Gastroesophageal sphincter (tissue), 4 donors: ENCODE results near the gene MCTP1. TPM values are rescaled to one million over a fixed set of nuclear protein-coding genes. Genes with fewer than 3 reads are reported as not detected.

Source experiments
- ATAC-seq: fragments of 150-250 bp; one replicate; pipeline ENCODE4 v1.9.1; 2016; ENCODE audit warnings: mild to moderate bottlenecking, moderate library complexity
- H3K27ac ChIP-seq, 4 donors: fragments of 200-600 bp; sonication (generic) in 3 of 4; 1 replicate in 3 of 4; 2 replicates in 1 of 4; pipeline ENCODE4 v1.5.1; 2016 to 2019
- H3K27me3 ChIP-seq: fragments of 200-600 bp; sonication (generic); one replicate; pipeline ENCODE4 v1.5.1; 2019
- H3K36me3 ChIP-seq, 2 donors: fragments of 200-600 bp; sonication (generic); one replicate each; pipeline ENCODE4 v1.5.1; 2019; ENCODE audit warnings: control low read depth in 1 of 2
- H3K4me1 ChIP-seq, 3 donors: fragments of 200-600 bp; sonication (generic); 1 replicate in 2 of 3; 2 replicates in 1 of 3; pipeline ENCODE4 v1.5.1; 2016 to 2019; ENCODE audit warnings: control low read depth in 2 of 3
- H3K4me3 ChIP-seq, 2 donors: fragments of 200-600 bp; sonication (generic); one replicate each; pipeline ENCODE4 v1.5.1; 2019; ENCODE audit warnings: mild to moderate bottlenecking in 1 of 2, moderate library complexity in 1 of 2
- H3K9me3 ChIP-seq, 3 donors: fragments of 200-600 bp; sonication (generic); one replicate each; pipeline ENCODE4 v1.5.1; 2017 to 2019; ENCODE audit warnings: control low read depth in 2 of 3
- EP300 ChIP-seq: sonication (generic); formaldehyde crosslinking; IDR thresholded peaks from one replicate; pipeline ENCODE4 v1.6.1; 2017; ENCODE audit warnings: antibody characterized with exemption, mild to moderate bottlenecking
- POLR2A ChIP-seq, 2 donors: fragments of 450-650 bp; IDR thresholded peaks; one replicate each; pipeline ENCODE4 v1.6.1; 2017; ENCODE audit warnings: antibody characterized with exemption in 2 of 2, mild to moderate bottlenecking in 2 of 2, moderate library complexity in 1 of 2
- POLR2AphosphoS5 ChIP-seq: sonication (generic); formaldehyde crosslinking; IDR thresholded peaks from one replicate; pipeline ENCODE4 v1.6.1; 2017; ENCODE audit warnings: antibody characterized with exemption
- WGBS, 2 donors: methylation state at CpG; one replicate each; pipeline ENCODE4 v1.1.5; 2018; ENCODE audit warnings: low coverage in 1 of 2; 5-methylcytosine and 5-hydroxymethylcytosine counted together
- total RNA-seq, 4 donors: library from RNA; depleted of rRNA; stranded (reverse); fragments of >200 nt; gene quantifications; one replicate each; pipeline ENCODE4 v1.1.0, GENCODE V29; 2016
- TF ChIP-seq, protein P1 (sequence below), 4 experiments: fragments of 200-600 bp in 2 of 4; fragments of 450-650 bp in 2 of 4; sonication (generic) in 1 of 4; IDR thresholded peaks; one replicate each; pipeline ENCODE4 v1.5.1; 2017 to 2019; ENCODE audit warnings: antibody characterized with exemption in 4 of 4, mild to moderate bottlenecking in 2 of 4, moderate library complexity in 2 of 4

The MCTP1 gene
- total RNA-seq, 4 donors from 2014 or later: 13.5 to 57.6 (median 21.9) TPM

DNA sequence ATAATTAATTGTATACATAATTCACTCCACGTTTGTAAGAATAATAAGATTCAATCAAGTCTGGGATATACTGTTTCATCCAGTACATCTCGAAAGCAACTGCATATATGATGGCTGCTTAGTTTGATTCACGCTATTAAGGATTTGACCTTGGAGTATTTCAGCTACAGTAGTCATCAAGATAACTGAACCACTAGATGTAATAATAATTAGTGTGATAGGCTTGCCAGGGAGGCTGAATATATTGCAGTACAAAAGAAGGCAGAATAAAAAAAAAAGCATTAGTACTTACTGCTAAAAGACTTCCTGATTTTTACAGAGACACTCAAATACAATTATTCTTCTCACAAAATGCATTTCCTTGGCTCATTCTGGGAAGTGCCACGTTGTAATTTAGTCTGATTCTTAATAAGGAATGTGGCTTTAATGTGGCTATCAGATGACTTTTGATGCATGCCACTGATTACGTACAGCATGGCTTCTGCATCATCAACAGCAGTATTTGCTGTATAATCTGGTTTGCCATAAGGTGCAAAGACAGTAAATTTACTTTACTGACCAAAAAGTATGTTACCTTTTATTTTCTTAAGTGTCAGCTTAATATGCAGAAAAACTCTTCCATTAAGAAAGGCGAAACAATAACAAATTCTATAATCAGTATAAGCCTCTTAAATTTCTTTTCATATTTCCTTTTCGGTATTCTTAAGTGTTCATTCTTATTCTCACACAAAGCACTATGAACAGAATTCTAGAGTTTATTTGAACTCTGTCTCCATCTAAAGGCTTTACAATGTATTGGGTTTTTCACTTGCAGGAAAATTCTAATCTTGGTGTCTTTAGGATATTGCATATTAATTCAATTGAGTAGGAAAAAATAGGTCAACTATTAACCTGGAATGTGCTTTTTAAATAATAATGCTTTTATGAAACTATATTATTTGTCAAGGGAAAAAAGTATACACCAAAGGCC is 500.1 kb downstream of the MCTP1 start:
- 55 to 65% methylated on average over 5 to 7 of the region's 7 CpGs for WGBS, 2 donors
- H3K27me3 ChIP-seq: no peaks in the 10 kb centered on the region
- no peaks in the 10 kb centered on the region for H3K36me3 ChIP-seq
- H3K4me3 ChIP-seq: no peak overlapping the region
- H3K4me1 ChIP-seq: no peaks in the 10 kb centered on the region
- H3K27ac ChIP-seq: no peak overlapping the region
- no peaks in the 10 kb centered on the region for H3K9me3 ChIP-seq
- no peak for ATAC-seq
- TF ChIP-seq POLR2A (IDR thresholded peaks at IDR 0.05) (no peak), EP300 (no peak), POLR2AphosphoS5 (no peak)
- TF ChIP-seq, protein P1, sequence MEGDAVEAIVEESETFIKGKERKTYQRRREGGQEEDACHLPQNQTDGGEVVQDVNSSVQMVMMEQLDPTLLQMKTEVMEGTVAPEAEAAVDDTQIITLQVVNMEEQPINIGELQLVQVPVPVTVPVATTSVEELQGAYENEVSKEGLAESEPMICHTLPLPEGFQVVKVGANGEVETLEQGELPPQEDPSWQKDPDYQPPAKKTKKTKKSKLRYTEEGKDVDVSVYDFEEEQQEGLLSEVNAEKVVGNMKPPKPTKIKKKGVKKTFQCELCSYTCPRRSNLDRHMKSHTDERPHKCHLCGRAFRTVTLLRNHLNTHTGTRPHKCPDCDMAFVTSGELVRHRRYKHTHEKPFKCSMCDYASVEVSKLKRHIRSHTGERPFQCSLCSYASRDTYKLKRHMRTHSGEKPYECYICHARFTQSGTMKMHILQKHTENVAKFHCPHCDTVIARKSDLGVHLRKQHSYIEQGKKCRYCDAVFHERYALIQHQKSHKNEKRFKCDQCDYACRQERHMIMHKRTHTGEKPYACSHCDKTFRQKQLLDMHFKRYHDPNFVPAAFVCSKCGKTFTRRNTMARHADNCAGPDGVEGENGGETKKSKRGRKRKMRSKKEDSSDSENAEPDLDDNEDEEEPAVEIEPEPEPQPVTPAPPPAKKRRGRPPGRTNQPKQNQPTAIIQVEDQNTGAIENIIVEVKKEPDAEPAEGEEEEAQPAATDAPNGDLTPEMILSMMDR (IDR thresholded peaks at IDR 0.05): no peak

DNA sequence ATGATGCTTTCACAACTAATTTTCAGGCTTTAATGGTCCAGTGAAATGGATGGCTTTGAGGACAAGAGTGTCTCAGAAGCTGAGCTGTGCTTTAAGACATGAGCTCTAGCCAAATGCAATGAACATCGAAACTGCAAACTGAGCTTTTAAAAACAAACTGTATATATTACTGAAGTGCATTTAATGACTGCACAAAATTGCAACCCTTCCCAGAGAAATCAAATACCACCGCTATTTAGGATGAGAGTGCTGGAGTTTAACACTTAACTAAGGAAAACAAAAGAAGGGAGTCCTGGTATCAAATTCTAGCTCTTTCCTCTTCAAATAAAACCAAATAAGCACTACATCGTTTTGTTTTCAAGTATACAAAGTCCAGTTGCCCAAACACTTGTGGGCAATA is 502.5 kb downstream of the MCTP1 start:
- no peaks in the 10 kb centered on the region for H3K4me1 ChIP-seq
- TF ChIP-seq POLR2A (IDR thresholded peaks at IDR 0.05) (no peak), POLR2AphosphoS5 (no peak)
- TF ChIP-seq, protein P1 (IDR thresholded peaks at IDR 0.05): no peak
- H3K36me3 ChIP-seq: no peaks in the 10 kb centered on the region
- H3K27me3 ChIP-seq: no peaks in the 10 kb centered on the region
- no peak overlapping the region for H3K4me3 ChIP-seq
- no peak overlapping the region for H3K27ac ChIP-seq
- H3K9me3 ChIP-seq: no peaks in the 10 kb centered on the region
- ATAC-seq: no peak
- WGBS, 2 donors: 80 to 81% methylated on average over 3 of the region's 3 CpGs

DNA sequence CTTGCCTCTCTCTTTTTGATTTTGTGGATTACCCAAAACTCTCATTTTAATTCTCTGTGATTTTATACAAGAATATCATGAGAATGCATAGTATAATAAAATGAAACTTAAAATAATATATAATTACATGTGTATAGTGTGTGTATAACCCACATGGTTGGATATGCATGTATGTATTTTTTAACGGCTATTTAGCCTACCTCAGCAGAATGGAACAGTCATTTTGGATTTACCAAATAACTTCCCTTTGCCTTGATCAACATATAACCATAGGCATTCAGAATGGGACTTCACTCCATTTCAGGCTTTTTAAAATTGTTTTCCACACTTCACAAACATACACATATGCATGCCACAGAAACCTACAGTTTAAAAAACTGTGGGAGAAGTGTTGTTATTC is 505.2 kb downstream of the MCTP1 start:
- Histone ChIP-seq H3K27ac (no peak overlapping the region), H3K4me3 (no peak overlapping the region), H3K27me3 (no peaks in the 10 kb centered on the region), H3K36me3 (no peaks in the 10 kb centered on the region), H3K9me3 (no peaks in the 10 kb centered on the region), H3K4me1 (no peaks in the 10 kb centered on the region)
- WGBS, 2 donors: 76 to 94% methylated on average over 1 of the region's 1 CpG
- no peak for ATAC-seq
- TF ChIP-seq, protein P1 (IDR thresholded peaks at IDR 0.05): no peak
- TF ChIP-seq POLR2A (IDR thresholded peaks at IDR 0.05) (no peak), POLR2AphosphoS5 (no peak), EP300 (no peak)

DNA sequence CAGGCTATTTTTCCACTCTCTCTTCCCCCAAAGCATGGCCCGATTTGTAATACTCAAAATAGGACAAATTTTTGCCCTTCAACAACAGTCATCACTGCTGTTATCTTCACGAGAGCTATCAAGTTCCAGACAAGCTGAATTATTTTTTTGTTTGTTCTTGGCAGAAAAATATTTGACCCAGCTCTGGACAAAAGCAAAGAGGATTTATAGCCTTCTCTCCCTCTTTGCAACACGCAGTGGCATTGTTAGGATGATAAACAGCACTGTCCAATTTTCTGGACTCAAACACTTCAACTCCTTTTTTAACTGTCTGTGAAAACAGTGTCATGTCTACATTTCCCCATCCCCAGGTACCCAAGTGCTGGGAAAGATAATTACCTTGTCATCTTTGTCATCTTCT is 506.2 kb downstream of the MCTP1 start:
- Histone ChIP-seq H3K27ac (no peak overlapping the region), H3K4me3 (no peak overlapping the region), H3K36me3 (no peaks in the 10 kb centered on the region), H3K9me3 (no peaks in the 10 kb centered on the region), H3K4me1 (no peaks in the 10 kb centered on the region), H3K27me3 (no peaks in the 10 kb centered on the region)
- 62 to 66% methylated on average over 3 of the region's 3 CpGs for WGBS, 2 donors
- ATAC-seq: no peak
- no peak for TF ChIP-seq POLR2AphosphoS5
- TF ChIP-seq, protein P1 (IDR thresholded peaks at IDR 0.05): no peak
- no peak for TF ChIP-seq EP300
- no peak for TF ChIP-seq POLR2A (IDR thresholded peaks at IDR 0.05)

DNA sequence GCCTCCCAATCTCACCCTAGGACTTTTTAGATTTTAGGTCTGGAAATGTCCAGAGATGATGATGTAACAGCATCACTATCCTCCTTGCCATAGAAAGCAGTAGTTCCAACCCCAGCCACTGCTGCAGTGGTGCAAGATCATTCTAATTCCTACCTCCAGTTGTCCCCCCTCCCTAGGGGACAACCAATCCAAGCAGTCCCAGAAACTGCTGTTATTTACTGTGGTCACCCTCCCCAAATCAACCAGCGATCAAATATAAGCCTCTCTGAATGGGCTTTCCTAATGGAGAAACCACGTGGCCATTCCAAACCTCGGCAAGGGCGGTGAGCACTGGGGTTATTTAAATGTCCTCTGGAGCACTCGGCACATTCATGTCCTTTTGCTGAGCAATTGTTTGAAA is 506.6 kb downstream of the MCTP1 start:
- H3K27me3 ChIP-seq: no peaks in the 10 kb centered on the region
- H3K36me3 ChIP-seq: no peaks in the 10 kb centered on the region
- TF ChIP-seq, protein P1 (IDR thresholded peaks at IDR 0.05): no peak
- TF ChIP-seq EP300 (no peak), POLR2AphosphoS5 (no peak), POLR2A (IDR thresholded peaks at IDR 0.05) (no peak)
- H3K4me1 ChIP-seq: no peaks in the 10 kb centered on the region
- WGBS, 2 donors: 64 to 73% methylated on average over 4 to 5 of the region's 5 CpGs
- ATAC-seq: no peak
- no peaks in the 10 kb centered on the region for H3K9me3 ChIP-seq
- H3K4me3 ChIP-seq: no peak overlapping the region
- no peak overlapping the region for H3K27ac ChIP-seq
